ENCODE results near the gene FOXO1. TPM values are rescaled to one million over a fixed set of nuclear protein-coding genes. Genes with fewer than 3 reads are reported as not detected.

The FOXO1 gene
- total RNA-seq, 1 donor from 2014 or later: 17.7 TPM

- TF ChIP-seq CTCF (IDR thresholded peaks at IDR 0.05; ENCODE audit: insufficient read depth, low read length, poor library complexity, severe bottlenecking): no peak
- H3K36me3 ChIP-seq (ENCODE audit: control insufficient read depth, insufficient read depth, low read length): no peaks in the 10 kb centered on the region
Measured at GRCh38 chr13:40558656-40559055, 107.8 kb downstream of the FOXO1 start.

GRCh38 chr13:40556453-40556852, 110.0 kb downstream of the FOXO1 start:
- H3K27me3 ChIP-seq (ENCODE audit: control insufficient read depth, insufficient read depth, low read length): no peaks in the 10 kb centered on the region
- no peaks in the 10 kb centered on the region for H3K36me3 ChIP-seq (ENCODE audit: control insufficient read depth, insufficient read depth, low read length)
- DNase-seq (ENCODE audit: low read depth): no peak
- TF ChIP-seq CTCF (IDR thresholded peaks at IDR 0.05; ENCODE audit: insufficient read depth, low read length, poor library complexity, severe bottlenecking): no peak
- H3K4me3 ChIP-seq (ENCODE audit: low read depth, low read length): no peak overlapping the region

More at GRCh38 chr13:40558656-40559055, 107.8 kb downstream of the FOXO1 start:
- no peak for DNase-seq (ENCODE audit: low read depth)
- Histone ChIP-seq H3K27me3 (ENCODE audit: control insufficient read depth, insufficient read depth, low read length) (no peaks in the 10 kb centered on the region), H3K4me3 (ENCODE audit: low read depth, low read length) (no peak overlapping the region)

DNA sequence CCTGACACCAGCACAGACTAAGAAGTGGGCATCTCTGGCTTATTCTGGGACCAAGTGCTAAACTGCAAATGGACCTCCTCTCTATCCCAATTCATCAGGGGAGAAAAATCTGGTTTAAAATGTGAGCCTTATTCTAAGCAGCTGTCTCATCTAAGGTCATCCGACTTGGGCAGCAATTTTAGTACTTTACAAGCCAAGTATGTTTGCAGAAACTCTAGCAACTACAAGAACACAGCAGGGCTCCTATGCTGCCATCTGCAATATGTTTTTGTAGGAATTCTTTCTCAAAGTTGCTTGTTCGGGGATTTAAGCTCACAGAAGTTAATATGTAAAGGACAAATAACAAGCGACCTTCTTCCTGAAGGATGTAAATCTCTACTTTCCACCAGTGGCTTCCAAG, 113.1 kb downstream of the FOXO1 start:
- no peaks in the 10 kb centered on the region for H3K27me3 ChIP-seq (ENCODE audit: control insufficient read depth, insufficient read depth, low read length)
- DNase-seq (ENCODE audit: low read depth): no peak
- no peaks in the 10 kb centered on the region for H3K36me3 ChIP-seq (ENCODE audit: control insufficient read depth, insufficient read depth, low read length)
- no peak for TF ChIP-seq CTCF (IDR thresholded peaks at IDR 0.05; ENCODE audit: insufficient read depth, low read length, poor library complexity, severe bottlenecking)
- H3K4me3 ChIP-seq (ENCODE audit: low read depth, low read length): no peak overlapping the region

DNA sequence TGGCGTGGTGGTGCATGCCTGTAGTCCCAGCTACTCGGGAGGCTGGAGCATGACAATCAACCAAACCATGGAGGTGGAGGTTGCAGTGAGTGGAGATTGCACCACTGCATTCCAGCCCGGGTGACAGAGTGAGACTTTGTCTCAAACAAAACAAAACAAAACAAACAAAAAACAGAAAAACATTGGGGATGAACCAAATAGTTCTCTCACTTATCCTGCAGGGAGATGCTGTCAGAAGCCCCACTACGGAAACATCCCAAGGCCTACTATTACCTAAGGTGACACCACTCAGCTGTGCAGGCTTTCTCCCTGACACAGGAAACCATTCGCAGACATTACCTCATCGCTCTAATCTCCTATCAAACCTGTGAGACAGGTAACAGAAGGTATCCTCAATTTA, 113.5 kb downstream of the FOXO1 start:
- no peak for DNase-seq (ENCODE audit: low read depth)
- Histone ChIP-seq H3K27me3 (ENCODE audit: control insufficient read depth, insufficient read depth, low read length) (no peaks in the 10 kb centered on the region), H3K36me3 (ENCODE audit: control insufficient read depth, insufficient read depth, low read length) (no peaks in the 10 kb centered on the region), H3K4me3 (ENCODE audit: low read depth, low read length) (no peak overlapping the region)
- TF ChIP-seq CTCF (IDR thresholded peaks at IDR 0.05; ENCODE audit: insufficient read depth, low read length, poor library complexity, severe bottlenecking): no peak

DNA sequence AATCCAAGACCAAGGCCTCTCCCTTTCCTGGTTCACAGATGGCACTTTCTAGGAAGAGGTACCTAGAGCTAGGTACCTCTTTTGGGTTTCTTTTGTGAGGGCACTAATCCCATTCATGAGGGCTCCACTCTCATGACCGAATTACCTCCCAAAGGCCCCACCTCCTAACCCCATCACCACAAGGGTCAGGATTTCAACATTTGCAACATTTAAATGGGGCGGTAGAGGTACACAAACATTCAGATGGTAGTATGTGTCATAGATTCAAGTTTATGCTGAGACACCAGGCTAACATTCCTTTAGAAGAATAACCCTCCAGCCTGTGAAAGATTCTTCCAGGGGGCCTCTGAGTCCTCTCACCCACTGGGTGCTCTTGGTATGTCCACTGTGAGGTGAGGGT, 116.3 kb downstream of the FOXO1 start:
- no peak for DNase-seq (ENCODE audit: low read depth)
- Histone ChIP-seq H3K36me3 (ENCODE audit: control insufficient read depth, insufficient read depth, low read length) (no peaks in the 10 kb centered on the region), H3K27me3 (ENCODE audit: control insufficient read depth, insufficient read depth, low read length) (no peaks in the 10 kb centered on the region), H3K4me3 (ENCODE audit: low read depth, low read length) (no peak overlapping the region)
- TF ChIP-seq CTCF (IDR thresholded peaks at IDR 0.05; ENCODE audit: insufficient read depth, low read length, poor library complexity, severe bottlenecking): no peak

- H3K27me3 ChIP-seq (ENCODE audit: control insufficient read depth, insufficient read depth, low read length): no peaks in the 10 kb centered on the region
- no peak overlapping the region for H3K4me3 ChIP-seq (ENCODE audit: low read depth, low read length)
- no peak for DNase-seq (ENCODE audit: low read depth)
- TF ChIP-seq CTCF (IDR thresholded peaks at IDR 0.05; ENCODE audit: insufficient read depth, low read length, poor library complexity, severe bottlenecking): no peak
- no peaks in the 10 kb centered on the region for H3K36me3 ChIP-seq (ENCODE audit: control insufficient read depth, insufficient read depth, low read length)
Measured at GRCh38 chr13:40549500-40550094, 116.8 kb downstream of the FOXO1 start.

Data from kidney epithelial cell (primary cell).